SJSA1 (cell line): ENCODE measurements around the gene GIPC2. TPM values are rescaled to one million over a fixed set of nuclear protein-coding genes. Genes with fewer than 3 reads are reported as not detected.
A peak's percentile ranks its signal among the peaks of the same experiment; 100 is the strongest.
"Not testable (repeated sequence)": the region's sequence is repeated elsewhere in the genome, so short reads cannot be mapped to it uniquely, and the experiment has no call there.

Experiments used
- DNase-seq, 2 experiments: peaks; one replicate each; pipeline ENCODE4 v3.0.0-alpha.2; 2015 to 2020; ENCODE audit warnings: low spot score in 2 of 2, low read depth in 1 of 2
- H3K27ac ChIP-seq: fragments of 250-450 bp; sonication (Bioruptor Pico); 2 replicates; pipeline ENCODE4 v1.5.1; 2020; ENCODE audit warnings: mild to moderate bottlenecking, moderate library complexity
- H3K27me3 ChIP-seq: fragments of 250-450 bp; sonication (Bioruptor Pico); replicated peaks from 2 replicates; pipeline ENCODE4 v1.5.1; 2020; ENCODE audit warnings: mild to moderate bottlenecking, moderate library complexity
- H3K36me3 ChIP-seq: fragments of 250-450 bp; sonication (Bioruptor Pico); 2 replicates; pipeline ENCODE4 v1.5.1; 2020; ENCODE audit warnings: mild to moderate bottlenecking
- H3K4me1 ChIP-seq: fragments of 250-450 bp; sonication (Bioruptor Pico); replicated peaks from 2 replicates; pipeline ENCODE4 v1.6.1; 2021; ENCODE audit warnings: mild to moderate bottlenecking
- H3K4me3 ChIP-seq: fragments of 250-450 bp; sonication (Bioruptor Pico); 2 replicates; pipeline ENCODE4 v1.5.1; 2020; ENCODE audit warnings: mild to moderate bottlenecking
- H3K9me3 ChIP-seq: fragments of 250-450 bp; sonication (Bioruptor Pico); replicated peaks from 2 replicates; pipeline ENCODE4 v1.5.1; 2020; ENCODE audit warnings: mild to moderate bottlenecking
- total RNA-seq: library from RNA; depleted of rRNA; stranded (reverse); fragments of >200 nt; shearing (Covaris generic); gene quantifications from 2 replicates; pipeline ENCODE4 v1.2.3, GENCODE V29; 2014; rRNA removed

GIPC2 gene, protein sequence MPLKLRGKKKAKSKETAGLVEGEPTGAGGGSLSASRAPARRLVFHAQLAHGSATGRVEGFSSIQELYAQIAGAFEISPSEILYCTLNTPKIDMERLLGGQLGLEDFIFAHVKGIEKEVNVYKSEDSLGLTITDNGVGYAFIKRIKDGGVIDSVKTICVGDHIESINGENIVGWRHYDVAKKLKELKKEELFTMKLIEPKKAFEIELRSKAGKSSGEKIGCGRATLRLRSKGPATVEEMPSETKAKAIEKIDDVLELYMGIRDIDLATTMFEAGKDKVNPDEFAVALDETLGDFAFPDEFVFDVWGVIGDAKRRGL
- 0.13 TPM in 1 of 2 replicates, not detected in the other for total RNA-seq

DNA sequence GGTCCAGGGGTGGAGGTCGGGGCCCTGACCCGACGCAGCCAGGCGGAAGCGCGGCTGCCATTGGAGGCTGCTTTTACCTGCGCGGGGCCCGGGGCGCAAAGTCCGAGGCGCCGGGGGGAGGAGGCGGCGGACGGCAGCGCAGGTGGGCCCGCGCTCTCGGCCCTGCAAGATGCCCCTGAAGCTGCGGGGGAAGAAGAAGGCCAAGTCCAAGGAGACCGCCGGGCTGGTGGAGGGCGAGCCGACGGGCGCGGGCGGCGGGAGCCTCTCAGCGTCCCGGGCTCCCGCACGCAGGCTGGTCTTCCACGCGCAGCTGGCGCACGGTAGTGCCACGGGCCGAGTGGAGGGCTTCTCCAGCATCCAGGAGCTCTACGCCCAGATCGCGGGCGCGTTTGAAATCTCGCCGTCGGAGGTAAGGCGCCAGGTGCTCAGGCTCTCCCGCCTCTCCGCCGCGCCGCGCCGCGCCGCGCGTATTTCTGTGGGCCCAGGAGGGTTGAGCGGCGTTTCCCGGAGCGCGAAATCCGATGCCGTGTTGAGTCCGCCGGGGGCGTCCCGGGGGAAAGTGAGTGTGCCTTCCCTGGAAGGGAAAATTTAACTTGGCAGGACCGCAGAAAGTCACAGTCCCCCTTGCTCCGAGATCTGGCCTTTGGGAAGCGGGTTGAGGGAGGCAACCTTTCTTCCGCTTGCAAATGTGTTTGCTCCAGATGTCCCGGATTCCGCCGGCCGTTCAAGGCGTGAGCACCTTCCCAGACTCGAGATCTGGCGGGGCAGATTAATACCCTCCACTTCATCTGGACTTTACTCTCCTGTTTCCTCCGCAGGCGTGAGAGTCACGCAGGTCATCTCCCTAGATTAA lies at the start of gene GIPC2:
GIPC2 (plus strand) TSS at position 41 of the 853 bp plus-strand sequence; CDS start at position 170, 129 bp downstream.
- H3K36me3 ChIP-seq = no peaks in the 10 kb centered on the region
- no peak within 1 kb of the TSS for H3K4me3 ChIP-seq
- no peak for DNase-seq
- no peaks in the 10 kb centered on the region for H3K27me3 ChIP-seq
- H3K9me3 ChIP-seq = no peaks in the 10 kb centered on the region
- H3K4me1 ChIP-seq = no peaks in the 10 kb centered on the region
- no peak within 1 kb of the TSS for H3K27ac ChIP-seq

GRCh38 chr1:77996734-77997133 lies 49.0 kb upstream of the GIPC2 start:
- no peak overlapping the region for H3K4me3 ChIP-seq
- no peak for DNase-seq
- no peaks in the 10 kb centered on the region for H3K9me3 ChIP-seq
- H3K36me3 ChIP-seq = peaks cover 22% of the 10 kb centered on the region
- H3K27ac ChIP-seq = no peak overlapping the region
- H3K27me3 ChIP-seq = no peaks in the 10 kb centered on the region
- H3K4me1 ChIP-seq = no peaks in the 10 kb centered on the region

DNA sequence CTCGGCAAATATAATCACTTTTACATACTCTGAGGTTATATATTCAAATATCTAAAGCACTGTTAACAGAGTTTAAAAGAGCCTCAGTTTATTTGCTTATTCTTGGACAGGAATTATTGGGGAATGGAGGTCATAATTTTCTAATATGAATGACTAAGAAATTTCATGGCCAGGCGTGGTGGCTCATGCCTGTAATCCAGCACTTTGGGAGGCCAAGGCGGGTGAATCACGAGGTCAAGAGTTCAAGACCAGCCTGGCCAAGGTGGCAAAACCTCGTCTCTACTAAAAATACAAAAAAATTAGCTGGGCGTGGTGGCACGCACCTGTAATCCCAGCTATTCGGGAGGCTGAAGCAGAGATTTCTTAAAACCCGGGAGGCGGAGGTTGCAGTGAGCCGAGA lies 45.2 kb upstream of the GIPC2 start:
- H3K9me3 ChIP-seq, H3K27me3 ChIP-seq, DNase-seq, H3K36me3 ChIP-seq, H3K4me3 ChIP-seq, H3K4me1 ChIP-seq, H3K27ac ChIP-seq: not testable (repeated sequence)

GRCh38 chr1:78003070-78003746 lies 42.6 kb upstream of the GIPC2 start:
- peak overlapping the region; percentile 96 for H3K27ac ChIP-seq
- peaks cover 3% of the 10 kb centered on the region for H3K36me3 ChIP-seq
- H3K27me3 ChIP-seq = no peaks in the 10 kb centered on the region; the same call in 1 of the 2 replicates
- H3K9me3 ChIP-seq = no peaks in the 10 kb centered on the region
- H3K4me3 ChIP-seq = no peak overlapping the region
- H3K4me1 ChIP-seq = peaks cover 12% of the 10 kb centered on the region; the same call in 1 of the 2 replicates
- peak in 1 of 2 experiments; percentile 16 for DNase-seq

GRCh38 chr1:78003882-78004718 lies 41.7 kb upstream of the GIPC2 start:
- H3K27me3 ChIP-seq = no peaks in the 10 kb centered on the region; the same call in 1 of the 2 replicates
- no peaks in the 10 kb centered on the region for H3K9me3 ChIP-seq
- H3K27ac ChIP-seq = peak overlapping the region; percentile 96
- peak; percentile 10 to 70 for DNase-seq
- peaks cover 12% of the 10 kb centered on the region; the same call in 1 of the 2 replicates for H3K4me1 ChIP-seq
- H3K36me3 ChIP-seq = peaks cover 3% of the 10 kb centered on the region
- peak overlapping the region; percentile 44 for H3K4me3 ChIP-seq

DNA sequence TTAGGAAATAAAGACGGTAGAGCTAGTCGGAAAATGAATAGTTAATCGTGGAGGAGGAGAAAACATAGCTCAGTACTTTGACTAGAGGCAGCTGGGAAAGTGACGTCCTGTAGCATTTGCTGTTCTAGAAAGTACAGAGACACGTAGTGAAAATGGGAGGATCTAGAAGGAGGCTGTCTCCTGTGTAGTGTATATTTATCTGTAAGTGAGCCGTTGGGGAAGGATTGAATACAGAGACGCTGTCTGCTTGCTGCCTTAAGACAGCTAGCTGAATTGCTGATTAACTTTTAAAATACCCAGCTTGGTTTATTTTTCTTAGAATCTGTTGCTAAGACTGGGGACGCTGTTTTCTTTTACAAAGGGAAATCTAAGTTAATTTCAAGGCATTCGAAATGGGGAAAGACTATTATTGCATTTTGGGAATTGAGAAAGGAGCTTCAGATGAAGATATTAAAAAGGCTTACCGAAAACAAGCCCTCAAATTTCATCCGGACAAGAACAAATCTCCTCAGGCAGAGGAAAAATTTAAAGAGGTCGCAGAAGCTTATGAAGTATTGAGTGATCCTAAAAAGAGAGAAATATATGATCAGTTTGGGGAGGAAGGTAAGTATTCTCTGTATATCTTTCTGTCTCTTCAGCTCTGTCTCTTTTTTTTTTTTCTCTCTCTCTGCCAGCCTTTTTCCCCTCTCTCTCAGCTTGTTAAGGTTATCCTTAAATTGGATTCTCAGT lies 40.9 kb upstream of the GIPC2 start, which contains the start of gene DNAJB4:
DNAJB4 (plus strand) TSS at position 221 of the 729 bp plus-strand sequence; CDS start at position 393, 172 bp downstream.
- DNase-seq = peak; percentile 80 to 91
- peaks cover 11% of the 10 kb centered on the region for H3K36me3 ChIP-seq
- H3K27ac ChIP-seq = peak within 1 kb of the TSS; percentile 96

DNA sequence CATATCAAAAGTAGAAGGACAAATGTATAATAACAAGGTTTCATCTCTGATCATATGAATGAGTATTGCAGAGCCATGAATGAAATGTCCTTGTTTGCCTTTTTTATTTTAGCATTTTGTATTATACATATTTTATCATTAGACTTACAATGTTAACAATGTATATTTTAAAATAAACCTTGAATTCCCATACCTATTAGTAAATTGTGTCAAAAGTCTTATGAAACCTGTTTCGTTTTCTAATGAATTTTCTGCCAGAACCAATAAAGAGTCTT lies 40.4 kb upstream of the GIPC2 start:
- DNase-seq = no peak
- H3K9me3 ChIP-seq = no peaks in the 10 kb centered on the region
- H3K27me3 ChIP-seq = no peaks in the 10 kb centered on the region; the same call in 1 of the 2 replicates
- peaks cover 12% of the 10 kb centered on the region for H3K36me3 ChIP-seq
- peak overlapping the region; percentile 44 for H3K4me3 ChIP-seq
- H3K27ac ChIP-seq = peak overlapping the region; percentile 96
- peaks cover 12% of the 10 kb centered on the region; the same call in 1 of the 2 replicates for H3K4me1 ChIP-seq

More for the DNA sequence above, 40.9 kb upstream of the GIPC2 start, which contains the start of gene DNAJB4:
- peaks cover 12% of the 10 kb centered on the region; the same call in 1 of the 2 replicates for H3K4me1 ChIP-seq
- H3K9me3 ChIP-seq = no peaks in the 10 kb centered on the region
- no peaks in the 10 kb centered on the region; the same call in 1 of the 2 replicates for H3K27me3 ChIP-seq
- peak within 1 kb of the TSS; percentile 44 for H3K4me3 ChIP-seq

- Histone ChIP-seq H3K9me3 (no peaks in the 10 kb centered on the region), H3K27ac (peak overlapping the region; percentile 96), H3K27me3 (no peaks in the 10 kb centered on the region; the same call in 1 of the 2 replicates), H3K4me3 (peak overlapping the region; percentile 44), H3K4me1 (peaks cover 12% of the 10 kb centered on the region; the same call in 1 of the 2 replicates), H3K36me3 (peaks cover 12% of the 10 kb centered on the region)
- DNase-seq = peak; percentile 48 to 76
Measured at GRCh38 chr1:78005755-78006154, 40.0 kb upstream of the GIPC2 start.

- DNase-seq = no peak
- H3K27ac ChIP-seq = peak overlapping the region; percentile 96
- peaks cover 12% of the 10 kb centered on the region; the same call in 1 of the 2 replicates for H3K4me1 ChIP-seq
- peak overlapping the region; percentile 44 for H3K4me3 ChIP-seq
- no peaks in the 10 kb centered on the region; the same call in 1 of the 2 replicates for H3K27me3 ChIP-seq
- H3K9me3 ChIP-seq = no peaks in the 10 kb centered on the region
- H3K36me3 ChIP-seq = peaks cover 12% of the 10 kb centered on the region
Measured at GRCh38 chr1:78006521-78006920, 39.2 kb upstream of the GIPC2 start.

DNA sequence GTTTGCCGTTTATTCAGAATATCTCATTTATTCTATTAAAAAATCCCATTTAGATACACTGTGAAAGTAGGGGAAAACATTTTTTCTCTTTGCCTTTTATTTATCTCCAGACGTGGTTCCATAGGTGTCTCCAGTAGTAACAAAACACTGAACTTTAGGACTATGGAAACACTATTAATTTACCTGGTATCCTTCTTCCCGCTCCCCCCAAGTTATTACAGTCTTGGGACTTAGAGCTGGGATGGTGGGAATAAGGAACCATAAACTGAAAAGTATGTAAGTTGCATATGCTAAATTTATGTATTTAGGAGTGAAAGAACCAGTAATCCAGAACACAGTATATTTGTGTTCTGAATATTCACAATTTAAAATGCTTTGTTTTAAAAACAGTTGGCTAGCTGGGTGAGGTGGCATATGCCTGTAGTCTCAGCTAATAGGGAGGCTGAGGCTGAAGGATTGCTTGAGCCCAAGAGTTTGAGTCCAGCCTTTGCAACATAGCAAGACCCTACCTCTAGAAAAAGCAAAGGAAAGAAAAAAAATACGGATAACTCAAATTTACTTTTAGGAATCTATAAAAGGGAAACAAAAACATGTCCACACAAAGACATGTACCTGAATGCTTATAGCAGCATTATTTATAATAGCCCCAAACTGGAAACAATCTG lies 38.0 kb upstream of the GIPC2 start:
- H3K4me3 ChIP-seq = no peak overlapping the region
- no peaks in the 10 kb centered on the region for H3K9me3 ChIP-seq
- no peak overlapping the region for H3K27ac ChIP-seq
- H3K27me3 ChIP-seq = no peaks in the 10 kb centered on the region; the same call in 1 of the 2 replicates
- peaks cover 16% of the 10 kb centered on the region for H3K36me3 ChIP-seq
- no peak for DNase-seq
- H3K4me1 ChIP-seq = peaks cover 11% of the 10 kb centered on the region; the same call in 1 of the 2 replicates

GRCh38 chr1:78009276-78009675 lies 36.5 kb upstream of the GIPC2 start:
- Histone ChIP-seq H3K9me3 (no peaks in the 10 kb centered on the region), H3K27ac (no peak overlapping the region), H3K4me1 (peaks cover 4% of the 10 kb centered on the region; the same call in 1 of the 2 replicates), H3K27me3 (no peaks in the 10 kb centered on the region; the same call in 1 of the 2 replicates), H3K36me3 (peaks cover 29% of the 10 kb centered on the region), H3K4me3 (no peak overlapping the region)
- no peak for DNase-seq

GRCh38 chr1:78009836-78010235 lies 35.9 kb upstream of the GIPC2 start:
- Histone ChIP-seq H3K27ac (no peak overlapping the region), H3K27me3 (no peaks in the 10 kb centered on the region), H3K4me1 (peaks cover 4% of the 10 kb centered on the region; the same call in 1 of the 2 replicates), H3K36me3 (peaks cover 35% of the 10 kb centered on the region), H3K4me3 (no peak overlapping the region), H3K9me3 (no peaks in the 10 kb centered on the region)
- DNase-seq = no peak
